AG04449 (cell line): Measurements from ENCODE around the gene HYKK.
"Not testable (repeated sequence)": the region's sequence is repeated elsewhere in the genome, so short reads cannot be mapped to it uniquely, and the experiment has no call there.

Source experiments
- CTCF ChIA-PET: fragments of 350-600 bp; formaldehyde crosslinking; extraction: SDS; loops from one replicate; lab custom pipeline; 2021; ENCODE audit warnings: antibody characterized with exemption; lab: Yijun Ruan, JAX
- POLR2A ChIA-PET: fragments of 400-600, 350-600 bp; formaldehyde crosslinking; extraction: SDS; loops from one replicate; lab custom pipeline; 2020; ENCODE audit warnings: antibody characterized with exemption, inconsistent platforms; lab: Yijun Ruan, JAX
- DNase-seq: peaks from one replicate; pipeline ENCODE4 v3.0.0-alpha.2; 2010; ENCODE audit warnings: low read depth, low spot score
- H3K4me3 ChIP-seq: 2 replicates; pipeline ENCODE4 v1.5.1; 2011; ENCODE audit warnings: low read depth, mild to moderate bottlenecking, control low read depth, low read length
- TF ChIP-seq, protein P1 (sequence below): IDR thresholded peaks from one replicate; pipeline ENCODE4 v1.5.1; 2011; ENCODE audit warnings: mild to moderate bottlenecking, moderate library complexity, low read length, control low read depth, inconsistent platforms; ENCODE audit not compliant: insufficient read depth; ENCODE audit errors: missing control alignments

Gene HYKK

DNA sequence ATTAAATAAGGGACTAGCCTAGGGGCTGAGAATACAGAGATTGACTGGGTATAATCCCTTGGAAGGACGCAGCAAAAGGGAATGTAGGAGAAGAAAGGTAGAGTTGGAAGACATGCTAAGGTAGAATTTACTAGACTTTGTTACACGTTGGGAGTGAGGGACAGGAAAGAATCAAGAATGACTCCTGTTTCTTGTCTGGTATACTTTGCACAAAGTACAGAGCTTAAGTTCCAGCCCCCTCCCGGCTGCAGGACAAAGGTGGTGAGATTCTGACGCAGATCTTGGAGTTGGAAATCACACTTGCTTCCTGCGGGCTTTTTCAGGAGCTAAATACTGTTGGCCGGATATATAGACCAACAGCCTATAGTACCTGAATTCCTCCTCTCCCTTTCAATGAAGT is 895 bp downstream of the HYKK start:
- H3K4me3 ChIP-seq: peak overlapping the region; percentile 97; the same call in 1 of the 2 replicates
- TF ChIP-seq, protein P1, sequence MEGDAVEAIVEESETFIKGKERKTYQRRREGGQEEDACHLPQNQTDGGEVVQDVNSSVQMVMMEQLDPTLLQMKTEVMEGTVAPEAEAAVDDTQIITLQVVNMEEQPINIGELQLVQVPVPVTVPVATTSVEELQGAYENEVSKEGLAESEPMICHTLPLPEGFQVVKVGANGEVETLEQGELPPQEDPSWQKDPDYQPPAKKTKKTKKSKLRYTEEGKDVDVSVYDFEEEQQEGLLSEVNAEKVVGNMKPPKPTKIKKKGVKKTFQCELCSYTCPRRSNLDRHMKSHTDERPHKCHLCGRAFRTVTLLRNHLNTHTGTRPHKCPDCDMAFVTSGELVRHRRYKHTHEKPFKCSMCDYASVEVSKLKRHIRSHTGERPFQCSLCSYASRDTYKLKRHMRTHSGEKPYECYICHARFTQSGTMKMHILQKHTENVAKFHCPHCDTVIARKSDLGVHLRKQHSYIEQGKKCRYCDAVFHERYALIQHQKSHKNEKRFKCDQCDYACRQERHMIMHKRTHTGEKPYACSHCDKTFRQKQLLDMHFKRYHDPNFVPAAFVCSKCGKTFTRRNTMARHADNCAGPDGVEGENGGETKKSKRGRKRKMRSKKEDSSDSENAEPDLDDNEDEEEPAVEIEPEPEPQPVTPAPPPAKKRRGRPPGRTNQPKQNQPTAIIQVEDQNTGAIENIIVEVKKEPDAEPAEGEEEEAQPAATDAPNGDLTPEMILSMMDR: no peak
- CTCF ChIA-PET: interaction anchor here (1.1 kb wide), 1 partner anchor 49 kb away, joined by 3 read pairs; no protein-coding TSS in a partner anchor
- DNase-seq: no peak
- POLR2A ChIA-PET: no interaction called here

DNA sequence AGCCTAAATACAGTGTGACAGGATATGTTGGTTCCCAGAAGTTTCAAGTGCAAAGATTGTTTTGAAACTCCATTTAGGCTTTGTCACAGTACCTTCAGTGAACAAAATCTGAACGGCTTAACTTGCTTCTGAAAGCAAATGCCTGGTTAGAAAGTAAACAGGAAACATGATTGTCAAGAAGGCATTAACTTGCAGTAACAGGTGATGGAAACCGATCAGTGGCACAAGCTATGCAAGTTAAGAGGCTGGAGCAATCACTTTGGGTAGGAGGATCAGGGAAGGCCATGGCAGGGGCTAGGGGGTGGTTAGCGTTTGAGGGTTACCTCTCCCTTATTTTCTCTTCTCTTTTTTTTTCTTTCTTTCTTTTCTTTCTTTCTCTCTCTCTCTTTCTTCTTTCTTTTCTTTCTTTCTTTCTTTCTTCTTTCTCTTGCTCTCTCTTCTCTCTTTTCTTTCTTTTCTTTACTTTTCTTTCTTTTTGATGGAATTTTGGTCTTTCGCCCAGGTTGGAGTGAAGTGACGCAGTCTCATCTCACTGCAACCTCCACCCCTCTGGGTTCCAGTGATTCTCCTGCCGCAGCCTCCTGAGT is 2.4 kb downstream of the HYKK start:
- no peak for DNase-seq
- POLR2A ChIA-PET: no interaction called here
- CTCF ChIA-PET: no interaction called here
- H3K4me3 ChIP-seq: no peak overlapping the region
- TF ChIP-seq, protein P1: no peak

DNA sequence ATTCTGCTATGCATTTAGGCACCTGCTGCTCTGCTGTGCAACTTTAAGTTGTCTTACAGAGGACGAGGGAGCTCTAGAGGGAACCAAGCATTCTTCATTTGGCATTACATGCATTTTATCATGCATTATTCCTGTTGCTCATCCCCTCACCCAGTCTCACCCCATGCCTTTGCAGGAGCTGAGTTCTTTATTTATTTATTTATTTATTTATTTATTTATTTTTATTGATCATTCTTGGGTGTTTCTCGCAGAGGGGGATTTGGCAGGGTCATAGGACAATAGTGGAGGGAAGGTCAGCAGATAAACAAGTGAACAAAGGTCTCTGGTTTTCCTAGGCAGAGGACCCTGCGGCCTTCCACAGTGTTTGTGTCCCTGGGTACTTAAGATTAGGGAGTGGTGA is 12.7 kb downstream of the HYKK start:
- H3K4me3 ChIP-seq, CTCF ChIA-PET, DNase-seq, POLR2A ChIA-PET: not testable (repeated sequence)

DNA sequence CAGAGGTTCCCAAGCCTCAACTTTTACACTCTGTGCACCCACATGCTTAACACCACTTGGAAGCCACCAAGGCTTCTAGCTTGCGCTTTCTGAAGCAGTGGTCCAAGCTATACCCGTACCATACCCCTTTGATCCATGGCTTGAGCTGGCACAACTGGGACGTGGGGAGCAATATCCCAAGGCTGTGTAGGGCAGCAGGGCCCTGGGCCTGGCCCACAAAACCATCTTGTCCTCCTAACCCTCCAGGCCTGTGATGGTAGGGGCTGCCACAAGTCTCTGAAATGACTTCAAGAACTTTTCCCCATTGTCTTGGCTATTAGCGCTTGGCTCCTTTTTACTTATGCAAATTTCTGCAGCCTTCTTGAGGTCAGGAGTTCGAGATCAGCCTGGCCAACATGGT is 16.9 kb downstream of the HYKK start:
- no peak for DNase-seq
- POLR2A ChIA-PET: no interaction called here
- CTCF ChIA-PET: no interaction called here
- TF ChIP-seq, protein P1: no peak
- no peak overlapping the region for H3K4me3 ChIP-seq

DNA sequence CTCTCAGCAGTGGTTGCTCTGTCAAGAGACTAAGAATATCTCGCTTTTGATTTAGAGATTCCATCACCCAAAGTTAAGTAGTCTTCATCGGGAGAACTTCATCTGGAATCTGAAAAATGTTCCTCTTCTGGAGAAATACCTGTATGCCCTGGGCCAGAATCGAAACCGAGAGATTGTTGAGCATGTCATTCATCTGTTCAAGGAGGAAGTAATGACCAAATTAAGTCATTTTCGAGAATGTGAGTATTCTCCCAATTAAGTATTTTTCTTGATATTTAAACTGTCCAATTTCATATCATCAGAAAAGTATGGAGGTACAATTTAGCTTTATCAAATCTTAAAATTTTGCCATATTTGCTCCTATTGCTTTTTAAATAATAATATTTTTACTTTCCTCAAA is 19.9 kb downstream of the HYKK start:
- TF ChIP-seq, protein P1: no peak
- POLR2A ChIA-PET: no interaction called here
- no peak overlapping the region for H3K4me3 ChIP-seq
- CTCF ChIA-PET: no interaction called here
- DNase-seq: no peak

DNA sequence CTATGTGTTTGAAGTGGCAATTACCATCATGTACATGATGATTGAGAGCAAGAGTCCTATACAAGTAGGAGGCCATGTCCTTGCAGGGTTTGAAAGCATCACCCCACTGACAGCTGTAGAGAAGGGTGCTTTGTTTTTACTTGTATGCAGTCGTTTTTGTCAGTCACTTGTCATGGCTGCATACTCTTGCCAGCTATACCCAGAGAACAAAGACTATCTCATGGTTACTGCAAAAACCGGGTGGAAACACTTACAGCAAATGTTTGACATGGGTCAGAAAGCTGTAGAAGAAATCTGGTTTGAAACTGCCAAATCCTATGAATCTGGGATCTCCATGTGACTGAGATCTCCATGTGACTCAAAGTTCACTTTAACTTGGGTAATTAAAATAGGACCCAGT is 26.0 kb downstream of the HYKK start:
- no peak overlapping the region for H3K4me3 ChIP-seq
- no peak for DNase-seq
- ChIA-PET POLR2A (no interaction called here), CTCF (no interaction called here)
- TF ChIP-seq, protein P1: no peak

DNA sequence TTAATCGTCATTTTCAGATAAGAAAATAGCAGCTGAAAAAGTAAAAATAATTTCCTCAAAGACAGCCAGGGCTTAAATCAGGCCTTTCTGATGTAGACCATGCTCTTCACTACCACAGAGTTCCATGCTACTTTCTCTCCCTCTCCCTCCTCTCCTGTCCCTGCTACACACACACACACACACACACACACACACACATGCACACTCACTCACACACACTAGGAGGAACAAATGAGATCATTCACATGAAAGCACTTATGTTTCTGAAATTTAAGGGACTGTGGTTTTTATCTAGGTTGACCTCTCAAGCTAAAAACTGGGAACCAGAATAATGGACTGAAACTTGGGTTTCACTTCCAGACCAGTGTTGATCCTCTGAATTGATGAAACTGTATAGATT is 28.8 kb downstream of the HYKK start:
- TF ChIP-seq, protein P1: no peak
- ChIA-PET CTCF (no interaction called here), POLR2A (no interaction called here)
- no peak overlapping the region for H3K4me3 ChIP-seq
- no peak for DNase-seq
